HCT116 (cell line): ENCODE data around the gene SEMA4C. TPM values are rescaled to one million over a fixed set of nuclear protein-coding genes. Genes with fewer than 3 reads are reported as not detected.

Experiments
- ATAC-seq: fragments of 200-7000 bp; cut with Tn5 transposase; 2 replicates; pipeline ENCODE4 v1.9.1; 2020; ENCODE audit warnings: mild to moderate bottlenecking, moderate library complexity
- BruUV-seq: library from RNA; stranded (reverse); fragments of 400-500 nt; replicated peaks from 2 replicates; lab custom pipeline; 2021; lab: Mats Ljungman, UMichigan
- CTCF ChIA-PET: fragments of 300-600 bp; sonication (Branson Sonifier 250); formaldehyde crosslinking; loops from one replicate; lab custom pipeline; 2021; ENCODE audit warnings: antibody characterized with exemption; lab: Charles Lee
- POLR2A ChIA-PET: fragments of 300-600, 350-600 bp; sonication (Branson Sonifier 250); formaldehyde crosslinking; loops from one replicate; lab custom pipeline; 2021; ENCODE audit warnings: antibody characterized with exemption; lab: Charles Lee
- RAD21 ChIA-PET, 2 experiments: fragments of 300-600 bp; sonication (Branson Sonifier 250); formaldehyde crosslinking; loops; one replicate each; lab custom pipeline; 2023; ENCODE audit warnings: low total read pairs in 2 of 2; ENCODE audit not compliant: uncharacterized antibody in 2 of 2, unreplicated experiment in 2 of 2, low non-redundant PET in 1 of 2; lab: Charles Lee
- DNase-seq: peaks from one replicate; pipeline ENCODE4 v3.0.0-alpha.2; 2010; ENCODE audit warnings: low read depth, low spot score
- H2AFZ ChIP-seq: fragments of 200-600 bp; shearing (Covaris generic), sonication (generic); 2 replicates; pipeline ENCODE4 v1.6.1; 2017; ENCODE audit warnings: low read depth, mixed run types, mixed read lengths, antibody characterized with exemption, low read length; ENCODE audit not compliant: poor library complexity, severe bottlenecking
- H3K27ac ChIP-seq: 2 replicates; pipeline ENCODE4 v1.5.1; 2012; ENCODE audit warnings: low read depth, low read length
- H3K27me3 ChIP-seq: fragments of 200-600 bp; sonication (generic); 2 replicates; pipeline ENCODE4 v1.6.1; 2016; ENCODE audit warnings: mixed run types, low read length, mixed read lengths; ENCODE audit not compliant: insufficient read depth
- H3K36me3 ChIP-seq, 2 experiments: fragments of 200-500 bp in 1 of 2; fragments of 200-600 bp in 1 of 2; sonication (Bioruptor generic) in 1 of 2; sonication (generic) in 1 of 2; 2 replicates each; pipeline versions ENCODE4 v1.5.1 to v1.6.1; 2014 to 2016; ENCODE audit warnings: low read length in 2 of 2, inconsistent platforms in 1 of 2, mixed read lengths in 1 of 2, mixed run types in 1 of 2; ENCODE audit not compliant: insufficient read depth in 2 of 2, control insufficient read depth in 1 of 2
- H3K4me1 ChIP-seq, 2 experiments: fragments of 200-600 bp in 1 of 2; sonication (generic) in 1 of 2; 2 replicates each; pipeline versions ENCODE4 v1.5.1 to v1.6.1; 2012 to 2017; ENCODE audit warnings: low read length in 2 of 2, inconsistent platforms in 1 of 2, mild to moderate bottlenecking in 1 of 2, mixed read lengths in 1 of 2, mixed run types in 1 of 2, moderate library complexity in 1 of 2; ENCODE audit not compliant: insufficient read depth in 2 of 2, control insufficient read depth in 1 of 2
- H3K4me2 ChIP-seq: fragments of 200-600 bp; sonication (generic); 2 replicates; pipeline ENCODE4 v1.6.1; 2017; ENCODE audit warnings: mixed run types, low read length, mixed read lengths
- H3K4me3 ChIP-seq, 2 experiments: fragments of 200-600 bp in 1 of 2; sonication (generic) in 1 of 2; replicated peaks in 1 of 2; 2 replicates each; pipeline ENCODE4 v1.5.1; 2011 to 2016; ENCODE audit warnings: low read length in 2 of 2, control low read depth in 1 of 2, low read depth in 1 of 2, mild to moderate bottlenecking in 1 of 2, mixed read lengths in 1 of 2, mixed run types in 1 of 2
- H3K79me2 ChIP-seq: fragments of 200-600 bp; sonication (generic); 2 replicates; pipeline ENCODE4 v1.6.1; 2017; ENCODE audit warnings: mild to moderate bottlenecking, mixed run types, low read length, moderate library complexity, mixed read lengths; ENCODE audit not compliant: insufficient read depth
- H3K9ac ChIP-seq: fragments of 200-600 bp; sonication (generic); 2 replicates; pipeline ENCODE4 v1.6.1; 2016; ENCODE audit warnings: low read length, mixed read lengths
- H3K9me2 ChIP-seq: fragments of 200-600 bp; sonication (generic), shearing (Covaris generic); 2 replicates; pipeline ENCODE4 v1.6.1; 2017; ENCODE audit warnings: mixed run types, mild to moderate bottlenecking, moderate library complexity; ENCODE audit not compliant: insufficient read depth
- H3K9me3 ChIP-seq, 2 experiments: fragments of 200-500 bp in 1 of 2; fragments of 200-600 bp in 1 of 2; sonication (Bioruptor generic) in 1 of 2; sonication (generic) in 1 of 2; 2 replicates each; pipeline ENCODE4 v1.6.1; 2014 to 2017; ENCODE audit warnings: low read length in 2 of 2, mixed read lengths in 2 of 2, inconsistent platforms in 1 of 2, low read depth in 1 of 2, mild to moderate bottlenecking in 1 of 2, mixed run types in 1 of 2, moderate library complexity in 1 of 2; ENCODE audit not compliant: control insufficient read depth in 1 of 2, insufficient read depth in 1 of 2
- H4K20me1 ChIP-seq: fragments of 200-600 bp; sonication (generic), shearing (Covaris generic); 2 replicates; pipeline ENCODE4 v1.6.1; 2017; ENCODE audit warnings: mixed run types, mild to moderate bottlenecking, moderate library complexity; ENCODE audit not compliant: insufficient read depth
- CBX3 ChIP-seq: IDR thresholded peaks from 2 replicates; pipeline ENCODE4 v1.6.1; 2012; ENCODE audit warnings: low read depth
- CEBPB ChIP-seq: IDR thresholded peaks from 2 replicates; pipeline ENCODE4 v1.6.1; 2012; ENCODE audit warnings: low read depth
- ELF1 ChIP-seq: IDR thresholded peaks from 2 replicates; pipeline ENCODE4 v1.6.1; 2012; ENCODE audit warnings: low read depth, borderline replicate concordance
- JUND ChIP-seq: IDR thresholded peaks from 2 replicates; pipeline ENCODE4 v1.6.1; 2012
- POLR2A ChIP-seq: IDR thresholded peaks from 2 replicates; pipeline ENCODE4 v1.7.0; 2011; ENCODE audit warnings: borderline replicate concordance; ENCODE audit not compliant: insufficient read depth, insufficient read length; ENCODE audit errors: extremely low read depth
- POLR2AphosphoS5 ChIP-seq: IDR thresholded peaks from 2 replicates; pipeline ENCODE4 v1.6.1; 2011; ENCODE audit warnings: mild to moderate bottlenecking, low read depth, low read length, moderate library complexity
- RAD21 ChIP-seq: IDR thresholded peaks from 2 replicates; pipeline ENCODE4 v1.6.1; 2012; ENCODE audit warnings: low read depth, mild to moderate bottlenecking
- SIN3A ChIP-seq: IDR thresholded peaks from 2 replicates; pipeline ENCODE4 v1.6.1; 2012; ENCODE audit warnings: low read depth
- SP1 ChIP-seq: IDR thresholded peaks from 2 replicates; pipeline ENCODE4 v1.6.1; 2012; ENCODE audit warnings: low read depth
- SRF ChIP-seq: IDR thresholded peaks from 2 replicates; pipeline ENCODE4 v1.6.1; 2012; ENCODE audit warnings: low read depth
- YY1 ChIP-seq: IDR thresholded peaks from 2 replicates; pipeline ENCODE4 v1.6.1; 2011; ENCODE audit warnings: low read length, low read depth, moderate library complexity, mild to moderate bottlenecking; ENCODE audit not compliant: insufficient replicate concordance; ENCODE audit errors: extremely low read depth
- ZNF274 ChIP-seq: fragments of 200-500 bp; sonication (Bioruptor generic); IDR thresholded peaks from 2 replicates; pipeline ENCODE4 v1.6.1; 2014; ENCODE audit warnings: mild to moderate bottlenecking, low read depth, low read length, inconsistent platforms
- intact Hi-C: fragments of 100-400 bp; cut with micrococcal nuclease; formaldehyde crosslinking; loops from 2 replicates; pipeline ENCODE4 v1.10.0; 2022
- total RNA-seq: library from RNA; stranded (reverse); gene quantifications from one replicate; pipeline ENCODE4 v1.2.1, GENCODE V29; 2021; ENCODE audit not compliant: unreplicated experiment
- TF ChIP-seq, protein P1 (sequence below): IDR thresholded peaks from 2 replicates; pipeline ENCODE4 v1.6.1; 2012
- TF ChIP-seq, protein P2 (sequence below): IDR thresholded peaks from 2 replicates; pipeline ENCODE4 v1.6.1; 2012

SEMA4C gene
- total RNA-seq, 1 experiment from 2014 or later = 25.4 TPM

DNA sequence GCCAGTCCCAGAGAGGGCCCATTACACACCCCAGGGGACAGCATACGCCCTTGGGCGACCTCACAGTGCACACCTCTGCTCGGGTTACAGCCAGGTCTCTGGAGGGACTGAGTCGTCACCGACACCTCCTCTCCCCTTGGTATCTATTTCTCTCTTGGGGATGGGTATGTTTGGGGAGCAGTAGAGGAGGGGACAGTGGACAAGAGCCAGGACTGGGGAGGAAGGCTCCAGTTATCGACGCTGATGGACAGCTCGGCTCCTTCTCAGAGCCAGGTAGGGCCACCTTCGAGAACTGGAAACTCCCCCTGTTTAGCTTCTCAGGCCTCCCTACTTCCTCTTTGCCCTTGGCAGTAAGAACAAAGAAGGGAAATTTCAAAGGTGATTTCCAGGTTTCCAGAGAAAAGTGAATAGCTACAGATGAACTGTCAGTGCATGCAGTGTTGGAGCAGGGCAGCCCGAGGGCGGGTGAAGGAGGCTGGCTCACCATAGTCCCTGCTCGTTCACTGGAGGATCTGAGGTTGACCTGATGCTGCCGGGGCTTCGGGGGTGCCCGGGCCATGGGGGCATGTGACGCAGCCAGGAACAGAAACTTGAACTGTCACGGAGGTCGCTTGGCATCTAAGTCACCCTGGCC lies 4.4 kb upstream of the SEMA4C start:
- RAD21 ChIA-PET = no interaction called here
- CTCF ChIA-PET = interaction anchor here (1.1 to 1.7 kb wide), 2 partner anchors 16 to 77 kb away, joined by 4 to 6 read pairs; partner anchors contain the start of gene ANKRD39
- Histone ChIP-seq H3K4me2 (peak overlapping the region; percentile 2), H3K9me2 (no peaks in the 10 kb centered on the region), H4K20me1 (no peaks in the 10 kb centered on the region), H3K9ac (no peak overlapping the region), H3K4me1 (peaks cover 24 to 47% of the 10 kb centered on the region in 2 experiments), H2AFZ (no peak overlapping the region), H3K27ac (no peak overlapping the region), H3K27me3 (no peaks in the 10 kb centered on the region), H3K79me2 (no peaks in the 10 kb centered on the region), H3K4me3 (no peak overlapping the region), H3K9me3 (no peaks in the 10 kb centered on the region), H3K36me3 (no peaks in the 10 kb centered on the region)
- BruUV-seq = no TSS peak
- POLR2A ChIA-PET = no interaction called here
- no peak for ATAC-seq
- intact Hi-C loops = no loop called here
- TF ChIP-seq ELF1 (no peak), RAD21 (no peak)
- DNase-seq = no peak

DNA sequence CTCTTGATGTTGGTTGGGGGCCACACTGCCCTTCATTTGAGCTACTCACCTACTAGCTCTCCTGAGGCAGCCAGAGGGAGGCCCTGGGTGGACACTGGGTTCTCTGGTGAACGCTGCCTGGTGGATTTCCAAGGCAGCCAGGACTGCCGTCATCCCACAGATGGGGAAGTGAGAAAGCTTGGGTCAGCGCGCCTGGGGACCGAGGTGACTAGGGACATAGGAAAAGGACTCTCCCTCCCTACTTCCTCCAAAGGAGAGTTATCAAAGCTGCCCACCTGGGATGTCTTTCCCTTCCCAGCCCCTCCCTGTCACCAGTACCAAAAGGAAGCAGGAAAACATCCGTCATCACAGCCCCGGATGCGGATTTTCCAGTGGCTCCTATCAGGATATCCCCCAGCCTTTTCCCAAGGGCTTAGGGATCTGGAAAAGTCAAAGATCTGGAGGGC lies 3.8 kb upstream of the SEMA4C start:
- POLR2A ChIA-PET = no interaction called here
- no peaks in the 10 kb centered on the region for H4K20me1 ChIP-seq
- no peak overlapping the region for H3K27ac ChIP-seq
- no peaks in the 10 kb centered on the region for H3K27me3 ChIP-seq
- intact Hi-C loops = no loop called here
- no peaks in the 10 kb centered on the region for H3K9me3 ChIP-seq
- no peak overlapping the region for H2AFZ ChIP-seq
- no peaks in the 10 kb centered on the region for H3K9me2 ChIP-seq
- ATAC-seq = no peak
- H3K79me2 ChIP-seq = peaks cover 1% of the 10 kb centered on the region; the same call in 1 of the 2 replicates
- H3K4me1 ChIP-seq = peaks cover 24 to 47% of the 10 kb centered on the region in 2 experiments
- no peaks in the 10 kb centered on the region for H3K36me3 ChIP-seq
- no peak overlapping the region for H3K4me3 ChIP-seq
- RAD21 ChIA-PET = no interaction called here
- peak overlapping the region; percentile 2; the same call in 1 of the 2 replicates for H3K4me2 ChIP-seq
- no TSS peak for BruUV-seq
- CTCF ChIA-PET = interaction anchor here (1.1 to 1.7 kb wide), 2 partner anchors 15 to 77 kb away, joined by 4 to 6 read pairs; partner anchors contain the start of gene ANKRD39
- no peak for TF ChIP-seq POLR2AphosphoS5
- no peak for TF ChIP-seq SIN3A
- no peak for TF ChIP-seq CBX3
- TF ChIP-seq SRF = no peak
- TF ChIP-seq, protein P1, sequence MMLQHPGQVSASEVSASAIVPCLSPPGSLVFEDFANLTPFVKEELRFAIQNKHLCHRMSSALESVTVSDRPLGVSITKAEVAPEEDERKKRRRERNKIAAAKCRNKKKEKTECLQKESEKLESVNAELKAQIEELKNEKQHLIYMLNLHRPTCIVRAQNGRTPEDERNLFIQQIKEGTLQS = no peak
- TF ChIP-seq, protein P2, sequence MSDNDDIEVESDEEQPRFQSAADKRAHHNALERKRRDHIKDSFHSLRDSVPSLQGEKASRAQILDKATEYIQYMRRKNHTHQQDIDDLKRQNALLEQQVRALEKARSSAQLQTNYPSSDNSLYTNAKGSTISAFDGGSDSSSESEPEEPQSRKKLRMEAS = no peak
- no peak for TF ChIP-seq POLR2A
- no peak for TF ChIP-seq ZNF274
- TF ChIP-seq YY1 = no peak
- TF ChIP-seq SP1 = no peak
- TF ChIP-seq ELF1 = no peak
- no peak for TF ChIP-seq CEBPB
- TF ChIP-seq JUND = no peak
- no peak for DNase-seq
- no peak overlapping the region for H3K9ac ChIP-seq
